ENCODE data around the gene SNRPF. TPM values are rescaled to one million over a fixed set of nuclear protein-coding genes. Genes with fewer than 3 reads are reported as not detected.

The SNRPF gene
- total RNA-seq, 1 donor from 2014 or later, result 12.1 TPM

DNA sequence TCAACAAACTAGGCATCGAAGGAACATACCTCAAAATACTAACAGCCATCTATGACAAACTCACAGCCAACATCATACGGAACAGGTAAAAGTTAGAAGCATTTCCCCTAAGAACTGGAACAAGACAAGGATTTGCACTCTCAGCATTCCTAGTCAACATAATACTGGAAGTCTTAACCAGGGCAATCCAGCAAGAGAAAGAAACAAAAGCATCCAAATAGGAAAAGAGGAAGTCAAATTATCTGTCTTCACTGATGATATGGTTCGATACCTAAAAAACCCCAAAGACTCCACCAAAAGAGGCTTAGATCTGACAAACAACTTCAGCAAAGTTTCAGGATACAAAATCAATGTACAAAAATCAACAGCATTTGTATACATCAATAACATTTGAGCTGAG is 51.1 kb downstream of the SNRPF start:
- intact Hi-C loops (cut with DNase I), result no loop called here
- ATAC-seq, result no peak
- DNase-seq (ENCODE audit: missing footprints), result no peak

Other genes starting within 250 kb of the SNRPF start
- gene NTN4, start 68.2 kb upstream of the SNRPF start, total RNA-seq, result 74.5 TPM
- gene CCDC38, start 83.7 kb downstream of the SNRPF start, total RNA-seq, result not detected
- gene AMDHD1, start 84.4 kb downstream of the SNRPF start, total RNA-seq, result 0.49 TPM
- 0.68 TPM for gene HAL, start 137.4 kb downstream of the SNRPF start, total RNA-seq
- gene LTA4H, start 176.6 kb downstream of the SNRPF start, total RNA-seq, result 35.6 TPM